Upper lobe of left lung (tissue), 4 donors: ENCODE data around the gene FLAD1.

Source experiments
- POLR2A ChIP-seq, 4 donors: fragments of 450-650 bp; IDR thresholded peaks; one replicate each; pipeline ENCODE4 v1.5.1; 2016 to 2017; ENCODE audit warnings: antibody characterized with exemption in 4 of 4, mild to moderate bottlenecking in 2 of 4
- POLR2AphosphoS5 ChIP-seq, 2 donors: sonication (generic); formaldehyde crosslinking; IDR thresholded peaks; one replicate each; pipeline ENCODE4 v1.5.1; 2017; ENCODE audit warnings: antibody characterized with exemption in 2 of 2
- TF ChIP-seq, protein P1 (sequence below), 6 experiments: fragments of 450-650 bp in 4 of 6; fragments of 200-600 bp in 2 of 6; sonication (generic) in 2 of 6; IDR thresholded peaks; one replicate each; pipeline ENCODE4 v1.5.1; 2016 to 2019; ENCODE audit warnings: antibody characterized with exemption in 6 of 6

DNA sequence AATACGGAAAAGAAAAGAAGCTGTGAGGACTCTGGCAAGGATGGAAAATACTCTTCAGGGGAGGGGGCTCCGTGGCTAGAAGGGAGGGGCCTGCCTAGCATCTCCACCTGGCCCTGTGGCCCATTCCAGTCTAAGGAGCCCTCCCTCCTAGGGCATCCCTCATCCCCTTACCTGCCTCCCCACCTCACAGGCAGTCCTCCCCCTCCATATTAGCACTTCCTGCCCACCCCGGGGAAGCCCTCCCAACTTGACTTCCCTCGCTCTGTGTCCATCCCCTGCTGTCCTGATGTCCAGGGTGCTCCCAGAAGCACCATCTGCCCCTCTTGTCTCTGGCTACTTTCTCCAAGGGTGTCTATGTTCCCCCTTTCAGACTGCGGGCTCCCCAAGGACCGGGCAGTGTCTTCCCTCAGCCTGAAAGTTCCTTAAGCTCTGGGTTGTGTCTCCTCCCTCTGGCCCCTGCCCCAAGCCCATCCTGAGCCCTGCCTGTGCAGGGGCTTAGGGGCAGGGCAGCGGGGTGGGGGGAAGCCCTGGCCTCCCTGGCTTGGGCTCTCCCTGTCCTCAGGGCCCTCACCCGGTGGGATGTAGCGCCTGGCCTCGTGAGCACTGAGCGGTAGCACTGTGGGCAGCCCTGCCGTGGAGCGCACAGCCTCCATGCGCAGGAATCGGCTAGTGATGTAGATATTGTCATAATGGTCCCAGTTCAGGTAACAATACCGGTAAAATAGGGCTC lies 46.5 kb downstream of the FLAD1 start:
- TF ChIP-seq, protein P1, sequence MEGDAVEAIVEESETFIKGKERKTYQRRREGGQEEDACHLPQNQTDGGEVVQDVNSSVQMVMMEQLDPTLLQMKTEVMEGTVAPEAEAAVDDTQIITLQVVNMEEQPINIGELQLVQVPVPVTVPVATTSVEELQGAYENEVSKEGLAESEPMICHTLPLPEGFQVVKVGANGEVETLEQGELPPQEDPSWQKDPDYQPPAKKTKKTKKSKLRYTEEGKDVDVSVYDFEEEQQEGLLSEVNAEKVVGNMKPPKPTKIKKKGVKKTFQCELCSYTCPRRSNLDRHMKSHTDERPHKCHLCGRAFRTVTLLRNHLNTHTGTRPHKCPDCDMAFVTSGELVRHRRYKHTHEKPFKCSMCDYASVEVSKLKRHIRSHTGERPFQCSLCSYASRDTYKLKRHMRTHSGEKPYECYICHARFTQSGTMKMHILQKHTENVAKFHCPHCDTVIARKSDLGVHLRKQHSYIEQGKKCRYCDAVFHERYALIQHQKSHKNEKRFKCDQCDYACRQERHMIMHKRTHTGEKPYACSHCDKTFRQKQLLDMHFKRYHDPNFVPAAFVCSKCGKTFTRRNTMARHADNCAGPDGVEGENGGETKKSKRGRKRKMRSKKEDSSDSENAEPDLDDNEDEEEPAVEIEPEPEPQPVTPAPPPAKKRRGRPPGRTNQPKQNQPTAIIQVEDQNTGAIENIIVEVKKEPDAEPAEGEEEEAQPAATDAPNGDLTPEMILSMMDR (IDR thresholded peaks at IDR 0.05) = no peak
- TF ChIP-seq POLR2AphosphoS5 (IDR thresholded peaks at IDR 0.05) = no peak
- TF ChIP-seq POLR2A (IDR thresholded peaks at IDR 0.05) = no peak
